ENCODE measurements around the gene UTP25.

- TF ChIP-seq TAF1 (IDR thresholded peaks at IDR 0.05; ENCODE audit: borderline replicate concordance, insufficient read depth, low read length): no peak
- TF ChIP-seq POLR2AphosphoS5 (IDR thresholded peaks at IDR 0.05; ENCODE audit: low read depth, low read length): no peak
Observed at GRCh38 chr1:209850342-209850979, 22.7 kb downstream of the UTP25 start.
